BLaER1 treated with 17β-estradiol and CSF1 and Interleukin-3, amounts not matched to agents 10 nM and 100 nM (cell line): ENCODE measurements around the gene NOP16.

Source experiments
- H3K27ac ChIP-seq, 11 experiments: shearing (Covaris generic); formaldehyde crosslinking; 2 replicates each; pipeline ENCODE4 v1.8.1; 2022
- H3K27me3 ChIP-seq, 11 experiments: shearing (Covaris generic); formaldehyde crosslinking; 2 replicates each; pipeline ENCODE4 v1.8.1; 2022
- H3K36me3 ChIP-seq, 11 experiments: shearing (Covaris generic); formaldehyde crosslinking; 2 replicates each; pipeline ENCODE4 v1.8.1; 2022
- H3K4me1 ChIP-seq, 10 experiments: shearing (Covaris generic); formaldehyde crosslinking; 2 replicates each; pipeline ENCODE4 v1.8.1; 2022
- H3K4me2 ChIP-seq, 11 experiments: shearing (Covaris generic); formaldehyde crosslinking; 2 replicates each; pipeline ENCODE4 v1.8.1; 2022
- H3K4me3 ChIP-seq, 10 experiments: shearing (Covaris generic); formaldehyde crosslinking; 2 replicates each; pipeline ENCODE4 v1.8.1; 2022
- H3K9ac ChIP-seq, 11 experiments: shearing (Covaris generic); formaldehyde crosslinking; 2 replicates each; pipeline ENCODE4 v1.8.1; 2022
- H3K9me3 ChIP-seq, 11 experiments: shearing (Covaris generic); formaldehyde crosslinking; replicated peaks in 1 of 11; 2 replicates each; pipeline ENCODE4 v1.8.1; 2022
- H4K20me1 ChIP-seq, 11 experiments: shearing (Covaris generic); formaldehyde crosslinking; 2 replicates each; pipeline ENCODE4 v1.8.1; 2022
- Cebpa-rat ChIP-seq, 11 experiments: shearing (Covaris generic); IDR thresholded peaks; 2 replicates each; pipeline ENCODE4 v1.8.1; 2022

NOP16 gene

DNA sequence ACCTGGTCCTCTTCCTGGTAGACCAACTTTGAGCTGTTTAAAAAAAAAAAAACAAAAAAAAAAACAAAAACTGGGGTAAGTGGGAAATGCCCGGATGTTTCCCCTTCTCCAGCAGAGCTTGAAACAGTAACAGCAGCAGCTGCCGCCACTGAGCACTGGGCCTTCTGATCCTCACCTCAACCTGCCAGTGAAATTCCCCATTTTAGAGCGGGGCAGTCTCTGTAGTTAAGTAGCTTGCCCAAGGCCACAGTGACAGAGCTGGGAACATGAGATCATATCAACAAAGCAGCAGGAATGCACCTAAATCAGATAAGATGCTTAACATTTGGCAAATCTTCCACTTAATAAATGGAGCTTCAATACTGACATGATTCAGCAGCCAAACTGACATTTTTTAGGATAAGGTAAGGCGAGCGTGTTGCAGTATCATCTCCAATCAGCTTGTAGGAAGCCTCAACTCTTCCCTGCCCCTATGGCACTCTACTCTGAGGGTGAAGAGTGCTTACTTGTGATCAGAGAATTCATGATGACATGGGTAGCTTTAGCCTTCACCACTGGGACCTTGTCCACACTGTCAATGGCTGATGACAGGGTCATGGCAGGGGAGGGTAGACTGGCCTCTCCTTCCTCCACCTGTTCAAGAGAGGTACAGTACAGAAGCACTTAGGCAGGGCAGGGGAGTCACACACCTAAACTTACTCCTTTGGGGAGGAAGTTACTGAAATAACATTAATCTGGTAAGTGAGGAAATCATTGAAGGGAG, 36.1 kb downstream of the NOP16 start:
- H3K9ac ChIP-seq = no peak overlapping the region

DNA sequence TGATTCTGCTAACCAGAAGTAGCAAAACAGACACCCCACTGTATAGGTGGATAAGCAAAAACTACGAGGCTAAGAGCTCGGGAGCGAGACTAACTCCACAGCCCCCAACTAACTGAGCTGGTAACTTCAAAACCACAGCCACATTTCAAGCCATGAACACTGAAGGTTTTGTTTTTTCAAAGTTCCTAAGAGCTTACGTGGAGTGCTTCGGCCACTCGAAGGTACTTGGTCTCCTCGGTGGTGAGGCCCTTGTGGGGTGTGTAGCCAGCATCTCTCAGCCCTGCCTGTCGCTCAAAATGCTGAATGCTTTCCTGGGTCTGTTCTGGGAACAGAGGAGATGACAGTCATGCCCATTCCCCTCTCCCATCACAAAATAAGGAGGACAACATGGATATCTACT, 38.0 kb downstream of the NOP16 start:
- Histone ChIP-seq H4K20me1 (peaks cover 60 to 91% (median 70%) of the 10 kb centered on the region in 11 experiments), H3K27me3 (no peaks in the 10 kb centered on the region), H3K36me3 (peaks cover 99 to 100% (median 100%) of the 10 kb centered on the region in 11 experiments), H3K9ac (no peak overlapping the region), H3K9me3 (no peaks in the 10 kb centered on the region), H3K27ac (no peak overlapping the region), H3K4me3 (no peak overlapping the region), H3K4me1 (no peaks in the 10 kb centered on the region), H3K4me2 (no peak overlapping the region)
- no peak for TF ChIP-seq Cebpa-rat (IDR thresholded peaks at IDR 0.05)

More for the DNA sequence above, 36.1 kb downstream of the NOP16 start:
- Histone ChIP-seq H3K36me3 (peaks cover 99 to 100% (median 100%) of the 10 kb centered on the region in 11 experiments), H3K4me2 (no peak overlapping the region), H3K27me3 (no peaks in the 10 kb centered on the region), H3K4me1 (no peaks in the 10 kb centered on the region), H3K9me3 (no peaks in the 10 kb centered on the region), H3K4me3 (no peak overlapping the region), H4K20me1 (peaks cover 78 to 100% (median 88%) of the 10 kb centered on the region in 11 experiments), H3K27ac (no peak overlapping the region)
- no peak for TF ChIP-seq Cebpa-rat (IDR thresholded peaks at IDR 0.05)

DNA sequence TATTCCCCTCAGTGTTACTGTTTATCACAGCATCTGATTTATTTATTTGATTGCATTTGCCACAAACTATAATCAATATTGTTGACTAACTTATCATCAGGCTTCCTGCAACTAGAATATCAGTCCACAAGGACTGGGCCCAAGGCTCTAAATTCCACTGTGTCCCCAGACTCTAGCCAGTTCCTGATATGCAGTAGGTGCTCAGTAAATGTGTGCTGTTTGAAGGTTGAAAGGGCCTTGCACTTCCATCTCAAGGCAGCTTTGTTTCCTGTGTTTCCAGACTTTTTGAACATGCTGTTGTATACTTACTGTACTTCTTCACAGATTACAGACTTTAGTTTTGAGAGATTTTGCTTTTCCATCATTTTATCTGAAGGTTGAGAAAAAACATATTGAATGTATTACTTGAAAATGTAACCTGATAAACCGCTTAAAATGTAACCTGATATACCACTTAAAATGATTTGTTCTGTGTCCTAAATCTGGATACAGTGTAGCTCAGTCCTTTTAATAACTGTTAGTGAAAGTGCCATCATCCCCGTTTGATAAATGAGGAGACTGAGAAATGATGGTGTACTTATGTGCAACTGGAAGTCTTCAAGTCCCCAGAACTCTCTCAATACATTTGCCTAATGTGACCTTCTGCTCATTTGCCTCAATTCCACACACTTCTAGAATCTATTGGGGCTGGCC, 45.5 kb downstream of the NOP16 start:
- Histone ChIP-seq H3K36me3 (peaks cover 62 to 100% (median 87%) of the 10 kb centered on the region in 11 experiments), H3K9me3 (no peaks in the 10 kb centered on the region), H3K4me2 (no peak overlapping the region), H3K4me3 (no peak overlapping the region), H4K20me1 (peaks cover 0 to 16% (median 0%) of the 10 kb centered on the region in 11 experiments; a peak in 8 of 22 replicates), H3K9ac (no peak overlapping the region), H3K4me1 (no peaks in the 10 kb centered on the region), H3K27me3 (no peaks in the 10 kb centered on the region), H3K27ac (no peak overlapping the region)
- TF ChIP-seq Cebpa-rat (IDR thresholded peaks at IDR 0.05) = no peak

DNA sequence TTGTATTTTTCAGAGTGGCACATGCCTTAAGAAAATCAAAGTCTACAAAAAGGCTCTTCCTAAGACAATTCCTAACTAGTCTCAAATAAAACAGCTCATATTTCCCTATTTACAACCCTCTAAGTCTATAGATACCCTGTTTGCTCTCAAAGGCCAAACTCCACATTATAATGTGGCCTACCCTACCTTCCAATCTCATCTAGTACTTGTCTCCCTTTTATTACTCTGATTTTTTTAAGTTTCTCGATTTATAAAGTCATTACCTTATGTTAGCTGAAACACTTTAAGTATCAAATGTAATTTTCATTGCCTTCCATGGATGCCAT, 46.3 kb downstream of the NOP16 start:
- Histone ChIP-seq H3K27me3 (no peaks in the 10 kb centered on the region), H3K9ac (no peak overlapping the region), H4K20me1 (peaks cover 0 to 10% (median 0%) of the 10 kb centered on the region in 11 experiments; a peak in 6 of 22 replicates), H3K27ac (no peak overlapping the region), H3K9me3 (no peaks in the 10 kb centered on the region), H3K4me3 (no peak overlapping the region), H3K4me1 (no peaks in the 10 kb centered on the region), H3K36me3 (peaks cover 62 to 100% (median 87%) of the 10 kb centered on the region in 11 experiments), H3K4me2 (no peak overlapping the region)
- no peak for TF ChIP-seq Cebpa-rat (IDR thresholded peaks at IDR 0.05)

DNA sequence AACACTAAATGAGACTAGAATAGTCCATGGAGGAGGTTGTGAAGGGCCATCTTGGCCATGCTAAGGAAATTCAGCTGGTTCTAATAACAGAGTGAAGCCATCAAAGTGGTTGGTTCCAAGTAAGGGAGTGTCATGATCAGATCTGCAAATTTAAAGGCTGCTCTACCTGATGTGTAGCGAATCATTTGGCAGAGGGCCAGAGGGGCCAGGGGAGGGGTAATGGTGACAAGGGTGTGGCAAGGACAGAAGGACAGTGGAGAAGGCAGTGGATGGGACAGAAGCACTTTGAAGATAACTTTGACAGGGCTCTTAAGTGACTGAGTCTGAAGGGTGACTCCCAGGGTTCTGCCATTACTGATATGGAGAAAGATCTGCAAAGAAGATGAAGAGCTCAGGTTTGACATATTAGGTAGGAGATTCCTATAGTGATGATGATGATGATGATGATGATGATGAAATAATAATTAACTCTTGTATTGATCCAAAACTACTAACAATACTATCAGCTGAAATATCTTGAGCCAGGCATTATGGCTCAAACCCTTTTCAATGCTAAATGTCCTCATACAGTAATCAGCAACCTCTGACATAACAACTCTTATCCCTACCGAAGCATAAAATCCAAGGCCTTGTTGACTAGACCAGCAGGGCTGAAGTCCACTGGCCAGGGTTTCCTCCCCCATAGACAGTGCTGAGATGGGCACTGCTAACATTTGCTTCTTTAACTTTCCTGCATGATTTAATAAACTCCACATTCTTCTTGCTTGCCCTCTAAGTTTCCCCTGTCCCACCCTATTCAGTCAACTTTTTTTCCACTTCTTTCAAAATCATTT, 46.9 kb downstream of the NOP16 start:
- Histone ChIP-seq H3K4me2 (no peak overlapping the region), H4K20me1 (peaks cover 0 to 7% (median 0%) of the 10 kb centered on the region in 11 experiments; a peak in 6 of 22 replicates), H3K36me3 (peaks cover 62 to 100% (median 87%) of the 10 kb centered on the region in 11 experiments)

DNA sequence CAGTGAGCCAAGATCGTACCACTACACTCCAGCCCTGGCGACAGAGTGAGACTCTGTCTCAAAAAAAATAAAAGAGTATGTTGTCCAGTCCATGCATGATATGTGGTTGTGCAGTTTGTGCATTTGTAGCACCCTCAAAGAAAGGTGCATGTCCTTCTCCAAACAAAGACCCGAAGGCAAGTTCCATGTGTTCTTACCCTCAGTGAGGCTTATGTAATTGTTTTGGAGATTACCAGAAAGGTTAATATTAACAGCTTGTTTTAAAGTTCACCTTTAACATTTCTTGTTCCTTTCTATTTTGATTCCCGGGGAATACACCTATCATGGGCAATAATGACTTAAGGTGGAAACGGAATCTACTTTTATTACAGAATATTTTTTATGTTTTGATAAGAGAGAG, 49.1 kb downstream of the NOP16 start:
- Histone ChIP-seq H3K4me2 (no peak overlapping the region), H3K36me3 (peaks cover 49 to 99% (median 85%) of the 10 kb centered on the region in 11 experiments)

More for the DNA sequence above, 46.9 kb downstream of the NOP16 start:
- Histone ChIP-seq H3K4me3 (no peak overlapping the region), H3K27ac (no peak overlapping the region), H3K9ac (no peak overlapping the region), H3K27me3 (no peaks in the 10 kb centered on the region), H3K4me1 (no peaks in the 10 kb centered on the region), H3K9me3 (no peaks in the 10 kb centered on the region)
- TF ChIP-seq Cebpa-rat (IDR thresholded peaks at IDR 0.05) = no peak

DNA sequence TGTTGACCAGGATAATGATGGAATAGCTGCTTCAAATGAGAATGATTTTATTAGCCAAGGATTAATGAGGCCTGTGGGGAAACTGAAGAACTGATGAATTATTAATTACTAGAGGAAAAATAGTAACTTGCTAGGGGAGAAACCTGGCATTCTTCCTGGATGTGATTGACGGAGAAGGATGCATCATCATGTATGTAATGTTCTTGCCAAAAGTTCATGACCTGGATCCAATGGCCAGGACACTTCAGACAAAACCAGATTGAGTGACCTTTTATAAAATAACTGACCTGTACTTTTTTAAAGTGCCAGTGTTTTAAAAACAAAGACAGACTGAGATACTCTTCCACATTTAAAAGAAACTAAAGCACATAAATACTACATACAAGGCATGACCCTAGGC, 50.5 kb downstream of the NOP16 start:
- H3K4me3 ChIP-seq = no peak overlapping the region
- no peaks in the 10 kb centered on the region for H3K4me1 ChIP-seq
- no peak overlapping the region for H3K27ac ChIP-seq
- peaks cover 14 to 19% (median 16%) of the 10 kb centered on the region in 11 experiments for H3K9me3 ChIP-seq
- H3K36me3 ChIP-seq = peaks cover 57 to 100% (median 88%) of the 10 kb centered on the region in 11 experiments
- H3K4me2 ChIP-seq = no peak overlapping the region
- H3K9ac ChIP-seq = no peak overlapping the region
- no peak for TF ChIP-seq Cebpa-rat (IDR thresholded peaks at IDR 0.05)
- no peaks in the 10 kb centered on the region for H3K27me3 ChIP-seq
- H4K20me1 ChIP-seq = no peaks in the 10 kb centered on the region; a peak in 1 of 22 replicates

More for the DNA sequence above, 49.1 kb downstream of the NOP16 start:
- Histone ChIP-seq H3K4me1 (no peaks in the 10 kb centered on the region), H3K27ac (no peak overlapping the region), H3K9ac (no peak overlapping the region), H3K27me3 (no peaks in the 10 kb centered on the region), H3K4me3 (no peak overlapping the region), H4K20me1 (no peaks in the 10 kb centered on the region; a peak in 1 of 22 replicates), H3K9me3 (peaks cover 3 to 5% (median 3%) of the 10 kb centered on the region in 11 experiments; a peak in 20 of 22 replicates)
- TF ChIP-seq Cebpa-rat (IDR thresholded peaks at IDR 0.05) = no peak

DNA sequence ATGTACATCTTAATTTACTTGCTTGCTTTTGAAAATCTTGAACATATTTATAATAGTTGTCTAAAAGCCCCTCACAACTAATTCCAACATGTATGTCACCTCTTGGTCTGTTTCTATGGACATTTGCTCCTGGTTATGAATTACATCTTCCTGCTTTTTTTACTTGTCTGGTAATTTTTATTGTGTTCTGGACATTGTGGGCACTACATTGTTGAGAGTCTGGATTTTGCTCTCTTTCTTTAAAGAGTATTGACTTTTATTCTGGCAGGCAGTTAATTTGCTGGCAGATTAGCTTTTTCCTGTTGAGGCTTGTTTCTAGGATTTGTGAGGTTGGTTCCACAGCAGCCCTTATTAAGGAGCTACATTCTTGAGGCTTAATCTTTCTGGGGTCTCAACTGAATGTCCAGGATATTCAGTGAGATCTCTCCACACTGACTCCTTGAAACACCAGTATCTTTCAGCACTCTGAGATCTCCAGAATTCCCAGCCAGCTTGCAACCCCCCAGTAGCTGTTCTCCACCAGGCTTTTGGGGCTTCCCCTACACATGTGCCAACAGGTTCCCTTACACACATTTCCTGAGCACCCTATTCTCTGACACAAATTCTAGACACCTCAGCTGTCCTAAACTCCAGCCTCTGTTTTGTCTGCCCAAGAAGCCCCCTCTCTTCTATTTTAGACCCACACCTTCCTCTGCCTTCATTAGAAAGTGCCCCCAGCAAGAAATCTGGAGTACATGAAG, 54.2 kb downstream of the NOP16 start:
- no peaks in the 10 kb centered on the region for H3K4me1 ChIP-seq
- H3K27me3 ChIP-seq = no peaks in the 10 kb centered on the region
- no peak overlapping the region for H3K4me2 ChIP-seq
- peaks cover 14 to 20% (median 16%) of the 10 kb centered on the region in 11 experiments for H3K9me3 ChIP-seq
- no peak overlapping the region for H3K9ac ChIP-seq
- no peak overlapping the region for H3K27ac ChIP-seq
- H4K20me1 ChIP-seq = no peaks in the 10 kb centered on the region
- TF ChIP-seq Cebpa-rat (IDR thresholded peaks at IDR 0.05) = no peak
- H3K36me3 ChIP-seq = peaks cover 47 to 89% (median 71%) of the 10 kb centered on the region in 11 experiments
- H3K4me3 ChIP-seq = no peak overlapping the region
